ENCODE data around the gene RAB4B.
"Not testable (repeated sequence)": the region's sequence is repeated elsewhere in the genome, so short reads cannot be mapped to it uniquely, and the experiment has no call there.

Gene RAB4B, protein sequence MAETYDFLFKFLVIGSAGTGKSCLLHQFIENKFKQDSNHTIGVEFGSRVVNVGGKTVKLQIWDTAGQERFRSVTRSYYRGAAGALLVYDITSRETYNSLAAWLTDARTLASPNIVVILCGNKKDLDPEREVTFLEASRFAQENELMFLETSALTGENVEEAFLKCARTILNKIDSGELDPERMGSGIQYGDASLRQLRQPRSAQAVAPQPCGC

DNA sequence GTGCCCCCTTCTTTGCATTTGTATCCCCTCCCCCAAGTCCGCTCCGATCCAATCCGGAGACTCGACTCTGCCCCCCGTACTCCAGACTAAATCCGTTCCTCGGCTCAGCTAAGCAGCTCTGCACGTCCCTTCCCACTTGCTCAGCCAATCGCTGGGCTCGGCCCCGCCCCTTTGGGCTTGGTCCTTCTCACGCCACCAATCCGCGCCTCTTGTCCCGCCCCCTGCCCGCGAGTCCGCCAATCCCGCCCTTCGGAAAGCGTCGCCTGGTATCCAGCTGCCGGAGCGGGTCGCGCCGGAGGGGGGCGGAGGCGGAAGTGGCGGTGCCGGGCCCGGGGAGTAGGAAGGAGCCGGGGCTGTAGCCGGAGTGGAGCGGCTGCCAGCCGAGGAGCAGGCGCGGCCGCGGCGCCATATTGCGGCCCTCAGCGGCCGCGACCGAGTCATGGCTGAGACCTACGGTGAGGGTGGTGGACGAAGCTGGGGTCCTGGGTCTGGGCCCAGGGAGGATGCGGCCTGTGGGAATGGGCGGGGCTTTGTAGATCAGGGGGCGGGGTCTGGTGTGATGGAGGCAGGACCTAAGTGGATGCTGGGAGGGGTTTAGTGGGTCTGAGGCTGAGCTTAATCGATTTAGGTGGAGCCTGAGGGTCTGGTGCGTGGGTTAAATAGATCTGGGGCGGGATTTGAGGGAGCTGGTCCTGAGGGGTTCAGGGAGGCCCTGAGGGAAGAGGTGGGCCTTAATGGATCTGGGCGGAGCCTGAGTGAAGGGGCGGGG, at the start of gene RAB4B:
Gene RAB4B (plus strand): TSS at position 311 of the 769 bp plus-strand sequence. CDS start 129 bp downstream, at position 440.
- FAIRE-seq, result peak; percentile 96

DNA sequence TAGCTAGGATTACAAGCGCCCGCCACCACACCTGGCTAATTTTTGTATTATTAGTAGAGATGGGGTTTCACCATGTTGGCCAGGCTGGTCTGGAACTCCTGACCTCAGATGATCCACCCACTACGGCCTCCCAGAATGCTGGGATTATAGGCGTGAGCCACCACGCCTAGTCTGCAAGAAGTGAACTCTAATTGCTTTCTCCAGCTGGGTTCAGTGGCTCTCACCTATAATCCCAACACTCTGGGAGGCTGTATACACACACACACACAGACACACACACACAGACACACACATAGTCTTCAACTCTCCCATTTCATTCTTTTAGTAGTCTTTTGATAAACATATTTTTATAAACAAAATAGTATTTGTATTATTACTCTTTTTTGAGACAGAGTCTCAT, 48.0 kb upstream of the RAB4B start:
- FAIRE-seq, result not testable (repeated sequence)

DNA sequence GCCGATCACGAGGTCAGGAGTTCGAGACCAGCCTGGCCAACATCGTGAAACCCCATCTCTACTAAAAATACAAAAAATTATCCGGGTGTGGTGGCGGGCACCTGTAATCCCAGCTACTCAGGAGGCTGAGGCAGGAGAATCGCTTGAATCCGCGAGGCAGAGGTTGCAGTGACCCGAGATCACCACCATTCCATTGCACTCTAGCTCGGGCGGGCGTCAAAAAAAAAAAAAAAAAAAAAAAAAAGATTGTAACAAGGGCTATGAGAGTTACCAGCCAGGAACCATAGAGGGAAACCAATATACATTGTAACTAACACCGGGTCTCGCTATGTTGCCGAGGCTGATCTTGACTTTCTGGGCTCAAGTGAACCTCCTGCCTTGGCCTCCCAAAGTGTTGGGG, 45.7 kb upstream of the RAB4B start:
- not testable (repeated sequence) for FAIRE-seq

DNA sequence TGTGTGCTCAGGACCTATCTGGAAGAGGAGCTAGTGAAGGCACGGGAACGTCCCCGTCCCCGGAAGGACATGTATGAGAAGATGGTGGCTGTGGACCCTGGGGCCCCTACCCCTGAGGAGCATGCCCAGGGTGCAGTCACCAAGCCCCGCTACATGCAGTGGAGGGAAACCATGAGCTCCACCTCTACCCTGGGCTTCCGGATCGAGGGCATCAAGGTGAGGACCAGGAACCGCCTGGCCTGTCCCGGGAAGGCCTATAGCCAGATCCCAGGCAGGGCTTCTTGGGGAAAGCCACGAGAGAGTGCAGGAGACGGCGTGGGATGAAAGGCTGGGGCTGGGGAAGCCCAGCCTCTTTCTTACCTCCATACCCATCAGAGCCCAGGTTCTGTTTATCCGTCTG, 44.9 kb upstream of the RAB4B start:
- FAIRE-seq, result no peak

DNA sequence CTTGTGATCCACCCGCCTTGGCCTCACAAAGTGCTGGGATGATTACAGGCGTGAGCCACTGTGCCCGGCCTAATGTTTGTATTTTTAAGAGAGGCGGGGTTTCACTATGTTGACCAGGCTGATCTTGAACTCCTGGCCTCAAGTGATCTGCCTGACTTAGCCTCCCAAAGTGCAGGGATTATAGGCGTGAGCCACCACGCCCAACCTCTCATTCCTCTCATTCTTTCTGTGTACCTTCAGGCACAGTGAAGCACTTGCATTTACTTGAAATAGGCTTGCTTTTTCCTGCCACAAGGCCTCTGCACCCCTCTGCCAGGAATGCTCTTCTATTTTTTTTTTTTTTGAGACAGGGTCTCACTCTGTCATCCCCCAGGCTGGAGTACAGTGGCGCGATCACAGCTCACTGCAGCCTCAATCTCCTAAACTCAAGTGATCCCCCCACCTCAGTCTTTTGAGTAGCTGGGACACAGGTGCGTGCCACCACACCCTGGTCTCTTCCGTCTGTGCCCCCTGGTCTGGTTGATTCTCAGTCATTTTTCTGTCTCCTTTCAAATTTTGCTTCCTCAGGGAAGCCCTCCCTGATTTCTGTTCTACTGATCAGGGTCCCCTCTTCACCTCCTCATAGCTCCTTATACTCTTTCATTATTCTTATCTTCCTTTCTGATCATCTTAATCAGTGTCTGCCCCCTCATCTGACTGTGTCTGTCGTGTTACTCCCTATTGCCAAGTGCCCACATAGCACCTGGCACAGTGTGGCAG, 42.9 kb upstream of the RAB4B start:
- no peak for FAIRE-seq

DNA sequence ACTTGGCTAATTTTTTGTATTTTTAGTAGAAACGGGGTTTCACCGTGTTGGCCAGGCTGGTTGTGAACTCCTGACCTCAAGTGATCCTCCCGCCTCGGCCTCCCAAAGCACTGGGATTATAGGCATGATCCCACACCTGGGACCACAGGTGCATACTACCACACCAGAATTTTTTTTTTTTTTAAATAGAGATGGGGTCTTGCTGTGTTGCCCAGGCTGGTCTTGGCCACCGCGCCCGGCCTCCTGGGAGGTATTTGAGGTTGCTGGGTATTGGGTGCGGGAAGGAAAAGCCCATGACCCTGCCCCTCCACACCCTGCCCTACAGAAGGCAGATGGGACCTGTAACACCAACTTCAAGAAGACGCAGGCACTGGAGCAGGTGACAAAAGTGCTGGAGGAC, 41.4 kb upstream of the RAB4B start:
- no peak for FAIRE-seq

DNA sequence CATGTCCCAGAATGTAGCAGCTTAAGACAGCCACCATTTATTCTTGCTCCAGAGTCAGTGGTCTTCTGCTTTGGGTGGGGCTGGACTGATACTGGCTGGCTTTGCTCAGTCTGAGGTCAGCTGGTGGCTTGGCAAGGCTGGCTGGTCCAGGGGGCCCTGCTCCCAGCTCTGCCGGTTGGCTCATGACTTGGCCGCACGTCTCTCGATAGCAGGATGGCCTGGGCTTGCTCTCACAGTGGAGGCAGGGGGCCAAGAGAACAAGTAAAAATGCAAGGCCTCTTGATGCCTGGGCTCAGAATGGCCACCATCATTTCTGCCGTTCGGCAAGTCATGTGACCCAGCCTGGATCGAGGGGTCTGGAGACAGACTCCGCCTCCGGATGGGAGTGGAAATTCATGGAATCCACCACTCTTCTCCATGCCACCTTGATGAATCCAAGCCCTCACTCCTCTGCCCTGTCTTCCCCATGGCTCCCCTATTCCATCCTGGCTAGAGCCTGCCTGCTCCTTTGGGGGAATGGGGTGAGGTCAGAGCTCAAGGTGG, 40.9 kb upstream of the RAB4B start:
- FAIRE-seq, result no peak

DNA sequence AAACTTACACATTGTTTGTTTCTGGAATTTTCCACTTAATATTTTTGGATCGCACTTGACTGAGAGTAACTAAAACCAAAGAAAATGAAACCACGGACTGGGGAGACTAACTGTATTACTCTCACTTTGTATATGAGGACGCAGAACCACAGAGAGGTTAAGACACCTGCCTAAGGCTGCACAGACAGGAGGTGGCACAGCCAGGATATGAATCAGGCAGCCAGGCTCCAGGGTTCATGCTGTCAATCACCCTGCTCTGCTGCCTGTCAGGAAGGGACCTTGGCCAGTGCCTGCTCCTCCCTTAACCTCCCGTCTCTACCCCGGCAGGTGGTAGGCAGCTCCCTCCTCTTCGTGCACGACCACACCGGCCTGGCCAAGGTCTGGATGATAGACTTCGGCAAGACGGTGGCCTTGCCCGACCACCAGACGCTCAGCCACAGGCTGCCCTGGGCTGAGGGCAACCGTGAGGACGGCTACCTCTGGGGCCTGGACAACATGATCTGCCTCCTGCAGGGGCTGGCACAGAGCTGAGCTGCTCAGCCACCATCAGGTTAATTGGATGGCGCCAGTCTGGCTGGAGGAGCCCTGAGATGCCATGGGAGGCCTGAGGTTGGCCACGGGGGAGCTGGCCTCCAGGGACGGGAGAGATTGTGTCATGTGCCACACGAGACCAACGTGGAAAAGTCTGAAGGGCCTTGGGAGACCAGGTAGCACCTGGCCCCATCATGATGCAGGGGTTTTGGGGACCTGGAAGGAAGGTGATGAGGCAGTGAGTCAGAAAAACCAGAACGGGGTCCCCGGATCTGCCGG, 38.8 kb upstream of the RAB4B start:
- no peak for FAIRE-seq

DNA sequence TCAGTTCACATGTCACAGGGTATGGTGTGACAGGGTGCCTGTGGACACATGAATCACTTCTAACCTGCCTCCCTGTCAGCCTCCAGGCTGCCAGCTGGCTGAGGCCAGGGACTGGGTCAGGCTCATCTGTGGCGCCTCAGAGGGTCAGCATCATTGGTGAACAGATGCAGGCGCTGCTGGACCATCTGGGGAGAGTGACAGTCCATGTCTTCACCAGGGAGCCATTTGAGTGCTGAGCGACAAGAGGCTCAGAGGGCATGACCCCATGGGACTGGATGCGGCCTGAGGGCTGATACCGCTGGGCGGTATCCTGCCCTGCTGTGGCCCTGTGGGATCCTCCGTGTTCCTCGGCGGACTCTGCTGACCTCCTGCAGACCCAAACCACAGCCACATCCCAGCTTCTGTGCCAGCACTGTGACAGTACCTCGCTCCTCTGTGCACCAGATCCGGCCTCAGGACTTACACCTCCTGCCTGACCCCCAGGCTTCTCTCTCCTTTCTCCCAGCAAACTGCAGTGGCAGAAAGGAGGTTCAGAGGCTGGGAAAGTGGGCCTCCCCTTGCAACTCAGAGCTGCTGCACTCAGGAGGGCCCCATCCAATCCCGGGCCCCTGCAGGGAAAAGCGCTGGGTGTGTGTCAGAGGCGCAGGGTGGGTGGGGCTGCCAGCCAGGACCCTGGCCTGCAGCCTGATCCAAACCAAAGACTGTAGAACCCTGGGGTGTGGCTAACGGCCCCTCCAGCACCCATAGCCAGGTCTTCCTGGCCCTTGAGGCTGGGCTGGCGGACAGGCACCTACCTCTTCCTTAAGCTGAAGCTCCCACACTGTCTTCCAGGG, 38.0 kb upstream of the RAB4B start:
- FAIRE-seq, result no peak

DNA sequence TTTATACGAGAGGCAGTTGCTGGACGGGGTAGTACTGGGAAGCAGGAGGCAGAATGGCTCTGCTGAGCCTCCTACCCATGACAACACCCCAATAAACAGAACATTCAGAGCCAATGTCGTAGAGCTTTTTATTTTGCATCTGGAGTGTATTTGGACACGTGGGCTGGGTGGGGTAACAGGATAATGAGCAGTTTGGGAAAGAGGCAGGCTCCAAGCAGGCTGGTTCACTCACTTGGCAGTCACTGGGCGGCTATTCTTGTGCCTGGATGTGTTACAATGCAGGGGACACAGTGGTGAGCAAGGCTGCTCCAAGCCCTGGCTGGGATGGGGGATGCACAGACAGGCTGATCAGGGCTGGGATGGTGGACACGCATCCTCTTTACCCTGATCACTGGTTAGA, 37.3 kb upstream of the RAB4B start:
- no peak for FAIRE-seq

DNA sequence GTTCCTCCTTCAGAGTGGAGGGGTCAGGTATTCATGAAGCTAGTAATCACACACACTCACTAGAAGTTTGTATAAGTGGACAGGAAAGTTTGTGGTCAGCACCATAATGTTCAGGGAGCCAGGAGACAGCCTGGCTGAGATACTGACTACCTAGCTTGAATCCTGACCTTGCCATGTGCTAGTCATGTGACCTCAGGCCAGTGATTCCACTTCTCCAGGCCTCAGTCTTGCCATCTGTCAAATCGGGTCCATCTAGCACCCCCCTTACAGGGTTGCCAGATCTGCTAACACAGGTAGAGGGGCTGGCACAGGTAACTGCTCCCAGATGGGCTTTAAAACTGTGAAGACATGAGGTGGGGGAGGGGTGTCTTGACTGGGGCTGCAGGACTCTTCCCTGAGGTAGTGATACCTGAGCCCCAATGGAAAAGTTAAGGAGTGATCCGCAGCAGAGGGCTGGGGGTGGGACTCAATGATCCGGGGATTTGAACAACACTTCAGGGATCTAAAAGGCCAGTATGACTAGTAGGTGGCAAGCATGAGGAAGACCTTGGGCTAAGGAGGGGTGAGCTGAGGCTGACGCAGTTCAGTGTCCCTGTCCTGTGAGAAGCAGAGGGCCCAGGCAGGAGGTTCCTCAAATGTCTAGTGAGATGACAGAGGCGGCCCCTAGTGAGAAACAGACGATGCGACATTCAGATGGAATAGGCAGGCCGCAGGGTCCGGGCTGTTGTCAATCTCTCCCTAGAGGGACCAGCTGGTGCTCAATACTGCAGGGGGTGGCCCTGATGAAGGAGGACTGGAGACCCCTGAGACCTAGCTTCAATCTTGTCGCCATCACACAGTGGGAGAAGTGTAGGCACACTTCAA, 36.3 kb upstream of the RAB4B start:
- no peak for FAIRE-seq

DNA sequence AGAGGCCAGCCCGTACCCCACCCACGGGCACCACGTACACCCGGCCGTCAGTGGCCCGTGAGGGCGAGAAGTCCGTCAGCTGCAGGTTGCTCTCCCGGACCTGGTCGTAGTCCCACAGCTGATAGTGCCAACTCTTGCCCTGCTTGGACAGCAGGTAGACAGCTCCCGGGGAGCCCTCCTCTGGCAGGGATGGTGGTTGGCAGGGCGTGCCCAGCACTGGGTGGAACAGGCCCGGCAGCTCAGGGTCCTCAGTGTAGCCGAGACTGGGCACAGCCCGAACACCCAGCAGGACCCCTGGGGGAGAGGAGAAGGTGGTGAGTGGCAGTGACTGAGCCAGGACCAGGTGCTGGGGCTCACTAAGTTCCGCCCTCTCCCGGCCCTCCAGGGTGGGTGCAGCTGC, 35.6 kb upstream of the RAB4B start:
- no peak for FAIRE-seq

DNA sequence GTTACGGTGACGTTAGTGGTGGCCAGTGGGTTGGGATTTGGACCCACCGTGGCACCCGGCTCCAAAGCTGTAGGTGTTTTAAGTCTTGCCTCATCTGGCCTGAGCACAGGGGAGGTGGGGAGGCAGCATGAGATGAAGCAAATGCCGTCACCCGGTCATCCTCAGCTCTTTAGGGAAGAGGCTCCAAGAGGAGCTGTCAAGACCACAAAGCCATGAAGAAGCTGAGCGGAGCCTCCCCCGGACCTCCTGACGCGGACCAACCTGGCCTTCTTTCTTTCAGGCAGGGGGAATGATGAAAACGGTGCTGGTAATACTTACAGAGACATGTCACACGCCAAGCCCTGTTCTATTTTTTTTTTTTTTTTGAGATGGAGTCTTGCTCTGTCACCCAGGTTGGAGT, 35.2 kb upstream of the RAB4B start:
- FAIRE-seq, result no peak

DNA sequence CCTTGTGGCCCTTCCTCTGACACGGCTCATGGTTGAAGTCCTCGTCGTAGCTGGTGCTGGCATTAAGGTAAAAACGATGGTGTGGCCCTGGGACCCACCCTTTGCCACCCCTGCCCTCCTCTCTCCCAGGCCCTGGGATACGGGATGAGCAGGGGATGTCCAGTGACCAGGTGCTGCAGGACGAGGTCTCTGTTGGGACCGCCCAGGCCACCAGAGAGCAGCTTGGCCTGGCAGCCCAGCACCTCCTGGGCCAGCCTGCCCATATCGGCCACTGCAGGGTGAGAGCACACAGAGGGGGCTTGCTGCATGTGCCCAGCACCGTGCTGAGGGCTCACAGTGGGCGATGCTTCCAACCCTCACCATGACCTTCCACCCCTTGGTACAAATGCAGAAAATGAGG, 34.1 kb upstream of the RAB4B start:
- no peak for FAIRE-seq

DNA sequence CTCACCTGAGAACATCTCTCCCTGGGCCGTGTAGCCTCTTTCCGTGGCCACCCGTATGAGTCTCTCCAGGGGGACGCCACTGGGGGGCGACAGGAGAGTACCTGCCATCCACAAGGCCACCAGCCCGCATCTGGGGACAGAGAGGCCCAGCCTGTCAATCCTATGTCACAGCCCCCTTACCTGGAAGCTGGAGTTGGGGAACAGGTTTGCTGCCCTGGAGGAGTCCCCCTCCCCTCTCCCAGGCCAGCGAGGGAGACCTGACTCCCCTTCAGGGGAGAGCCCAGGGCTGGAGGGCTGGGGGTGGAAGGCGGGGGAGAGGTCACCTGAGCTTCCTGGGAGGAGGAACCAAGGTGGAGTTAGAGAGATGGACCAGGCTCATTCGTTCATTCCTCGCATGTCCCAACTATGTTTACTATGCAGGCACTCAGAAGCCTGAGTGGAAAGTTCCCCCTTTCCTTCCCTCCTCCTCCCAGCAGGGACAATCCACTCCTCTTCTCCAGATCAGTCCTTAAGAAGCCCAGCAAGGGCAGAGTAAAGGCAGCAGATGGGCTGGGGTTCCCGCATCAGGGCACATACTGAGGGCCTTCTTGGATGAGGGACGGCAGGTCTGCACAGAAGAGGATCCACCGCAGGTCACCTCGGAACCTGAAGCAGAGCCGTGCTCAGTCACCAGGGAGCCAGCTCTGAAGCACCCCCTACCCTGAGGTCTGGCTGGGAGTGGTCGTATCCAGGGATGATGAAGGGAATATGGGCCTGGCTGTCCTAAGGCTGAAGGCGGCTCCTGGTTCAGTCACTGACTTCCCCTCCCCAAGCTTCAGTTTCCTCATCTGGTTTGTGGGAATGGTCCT, 33.3 kb upstream of the RAB4B start:
- FAIRE-seq, result no peak

DNA sequence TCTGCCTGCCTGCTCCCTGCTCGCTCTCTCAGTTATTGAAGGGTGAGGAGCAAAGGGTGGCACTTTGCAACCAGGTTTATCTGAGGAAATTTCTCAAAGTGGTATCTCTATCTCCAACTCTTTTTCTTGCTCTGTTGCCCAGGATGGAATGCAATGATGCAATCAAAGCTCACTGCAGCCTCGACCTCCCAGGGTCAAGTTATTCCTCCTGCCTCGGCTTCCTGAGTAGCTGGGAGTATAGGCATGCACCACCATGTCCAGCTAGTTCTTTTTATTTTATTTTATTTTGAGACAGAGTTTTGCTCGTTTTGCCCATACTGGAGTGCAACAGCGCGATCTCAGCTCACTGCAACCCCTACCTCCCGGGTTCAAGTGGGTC, 32.7 kb upstream of the RAB4B start:
- no peak for FAIRE-seq

DNA sequence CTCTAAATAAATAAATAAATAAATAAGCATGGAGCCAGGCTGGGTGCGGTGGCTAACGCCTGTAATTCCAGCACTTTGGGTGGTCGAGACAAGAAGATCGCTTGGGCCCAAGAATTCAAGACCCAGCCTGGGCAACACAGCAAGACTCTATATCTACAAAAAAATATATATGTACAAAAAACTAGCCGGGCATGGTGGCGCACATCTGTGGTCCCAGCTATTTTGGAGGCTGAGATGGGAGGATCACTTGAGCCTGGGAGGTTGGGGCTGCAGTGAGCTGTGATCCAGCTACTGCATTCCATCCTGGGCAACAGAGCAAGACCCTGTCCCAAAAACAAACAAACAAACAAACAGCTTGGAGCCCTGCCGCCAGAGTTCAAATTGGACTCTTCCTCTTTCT, 30.5 kb upstream of the RAB4B start:
- no peak for FAIRE-seq

DNA sequence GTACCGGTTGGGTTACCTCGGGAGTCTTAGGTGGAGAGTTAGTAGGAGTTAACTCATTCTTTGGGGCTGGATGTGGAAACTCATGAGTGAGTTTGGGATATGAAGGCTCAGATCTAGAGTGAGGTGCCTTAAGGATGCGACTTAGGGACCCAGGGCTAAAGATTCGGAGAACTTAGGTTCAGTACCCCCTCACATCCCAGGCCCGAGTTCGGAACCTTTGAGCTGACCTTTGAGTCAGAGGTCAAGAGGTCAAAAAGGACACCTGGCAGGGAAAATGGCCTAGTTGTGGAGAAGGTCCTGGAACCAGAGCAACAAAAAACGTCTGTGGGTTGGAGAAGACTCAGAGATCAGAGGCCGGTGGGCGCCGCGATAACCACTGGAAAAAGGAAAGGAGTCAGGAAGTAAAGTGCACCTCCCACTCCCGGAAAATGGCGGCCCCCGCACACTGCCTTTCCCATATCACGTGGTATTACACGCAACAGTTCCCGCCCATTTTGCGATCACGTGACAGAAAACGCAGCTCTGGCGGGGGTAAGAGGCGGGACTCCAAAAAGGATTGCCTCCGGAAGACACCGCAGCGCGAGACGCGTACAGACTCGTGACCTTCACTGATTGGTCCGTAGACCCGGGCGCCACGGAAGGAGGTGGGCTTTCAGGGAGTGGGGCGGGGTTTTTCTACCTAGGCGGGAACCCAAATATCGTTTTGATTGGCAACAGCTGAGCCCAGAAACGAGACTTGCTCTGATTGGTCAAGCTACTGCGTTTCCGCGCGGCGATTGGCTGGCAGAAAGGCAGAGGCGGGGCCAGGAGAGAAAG, 27.8 kb upstream of the RAB4B start, which contains the start of gene ACTMAP:
Gene ACTMAP (minus strand): TSS at position 420 of the 816 bp plus-strand sequence. CDS start 674 bp downstream, outside the sequence.
- peak; percentile 99 for FAIRE-seq
